HepG2 (cell line): ENCODE measurements around the gene SLC41A3.
"Not testable (repeated sequence)": the region's sequence is repeated elsewhere in the genome, so short reads cannot be mapped to it uniquely, and the experiment has no call there.

Source experiments
- ATF3 ChIP-seq: sonication (generic); formaldehyde crosslinking; IDR thresholded peaks from 2 replicates; pipeline ENCODE4 v1.4.0; 2020; ENCODE audit warnings: missing genetic modification reagents
- CTCF ChIP-seq: sonication (generic); formaldehyde crosslinking; IDR thresholded peaks from 2 replicates; pipeline ENCODE4 v1.5.0; 2020; ENCODE audit warnings: mild to moderate bottlenecking, missing genetic modification reagents, moderate library complexity
- ETS1 ChIP-seq: sonication (generic); formaldehyde crosslinking; IDR thresholded peaks from 2 replicates; pipeline ENCODE4 v1.4.0; 2020; ENCODE audit warnings: missing genetic modification reagents
- EZH2 ChIP-seq: conservative IDR thresholded peaks from 2 replicates; pipeline ENCODE4 v1.6.1; 2012; ENCODE audit warnings: mild to moderate bottlenecking, low read depth, low read length, moderate library complexity
- HDAC6 ChIP-seq: fragments of 200-600 bp; sonication (generic); IDR thresholded peaks from 2 replicates; pipeline ENCODE4 v1.7.0; 2017; ENCODE audit warnings: mild to moderate bottlenecking, antibody characterized with exemption, low read length, low read depth
- KLF13 ChIP-seq: sonication (generic); formaldehyde crosslinking; IDR thresholded peaks from 2 replicates; pipeline ENCODE4 v1.4.0; 2020; ENCODE audit warnings: mild to moderate bottlenecking, missing genetic modification reagents
- POLR2AphosphoS5 ChIP-seq: IDR thresholded peaks from 2 replicates; pipeline ENCODE4 v1.6.1; 2012; ENCODE audit warnings: low read depth, low read length
- RFX5 ChIP-seq: IDR thresholded peaks from 2 replicates; pipeline ENCODE4 v1.6.1; 2011; ENCODE audit warnings: low read depth, low read length, improper control_type of control experiment
- SALL2 ChIP-seq: sonication (generic); formaldehyde crosslinking; IDR thresholded peaks from 2 replicates; pipeline ENCODE4 v1.8.1; 2023; ENCODE audit warnings: mild to moderate bottlenecking, missing genetic modification reagents, inconsistent platforms
- USF2 ChIP-seq, 2 experiments: sonication (generic) in 1 of 2; formaldehyde crosslinking in 1 of 2; IDR thresholded peaks; 2 replicates each; pipeline versions ENCODE4 v1.5.1 to v1.6.1; 2011 to 2020; ENCODE audit warnings: borderline replicate concordance in 1 of 2, low read depth in 1 of 2, low read length in 1 of 2, mild to moderate bottlenecking in 1 of 2, missing genetic modification reagents in 1 of 2, moderate library complexity in 1 of 2
- ZNF292 ChIP-seq: sonication (generic); formaldehyde crosslinking; IDR thresholded peaks from 2 replicates; pipeline ENCODE4 v1.8.1; 2022; ENCODE audit warnings: mild to moderate bottlenecking, low read depth, missing genetic modification reagents, borderline replicate concordance
- ZNF605 ChIP-seq: sonication (generic); formaldehyde crosslinking; IDR thresholded peaks from 2 replicates; pipeline ENCODE4 v1.8.0; 2022; ENCODE audit warnings: mild to moderate bottlenecking, missing genetic modification reagents
- ZNF777 ChIP-seq: sonication (generic); formaldehyde crosslinking; IDR thresholded peaks from 2 replicates; pipeline ENCODE4 v1.4.0; 2020; ENCODE audit warnings: missing genetic modification reagents

GRCh38 chr3:125984951-125985350 is 99.0 kb downstream of the SLC41A3 start:
- TF ChIP-seq CTCF (CRISPR knock-in tag); ATF3; SALL2 (CRISPR knock-in tag); ZNF292 (CRISPR knock-in tag); EZH2; ETS1 (CRISPR knock-in tag); RFX5; ZNF605; USF2 (IDR thresholded peaks at IDR 0.05; ENCODE audit: low read depth, low read length); USF2 (CRISPR knock-in tag; IDR thresholded peaks at IDR 0.05; ENCODE audit: borderline replicate concordance); KLF13 (CRISPR knock-in tag); HDAC6; POLR2AphosphoS5; ZNF777 (CRISPR knock-in tag): not testable (repeated sequence)
